Measurements from ENCODE around the gene NDC80. TPM values are rescaled to one million over a fixed set of nuclear protein-coding genes. Genes with fewer than 3 reads are reported as not detected.

The NDC80 gene
- total and polyA plus RNA-seq, 9 of the 15 experiments (the other 6 are each of a cell fraction or from before 2014, with no cell fraction given) = 65.2 to 97.9 (median 83.3) TPM

DNA sequence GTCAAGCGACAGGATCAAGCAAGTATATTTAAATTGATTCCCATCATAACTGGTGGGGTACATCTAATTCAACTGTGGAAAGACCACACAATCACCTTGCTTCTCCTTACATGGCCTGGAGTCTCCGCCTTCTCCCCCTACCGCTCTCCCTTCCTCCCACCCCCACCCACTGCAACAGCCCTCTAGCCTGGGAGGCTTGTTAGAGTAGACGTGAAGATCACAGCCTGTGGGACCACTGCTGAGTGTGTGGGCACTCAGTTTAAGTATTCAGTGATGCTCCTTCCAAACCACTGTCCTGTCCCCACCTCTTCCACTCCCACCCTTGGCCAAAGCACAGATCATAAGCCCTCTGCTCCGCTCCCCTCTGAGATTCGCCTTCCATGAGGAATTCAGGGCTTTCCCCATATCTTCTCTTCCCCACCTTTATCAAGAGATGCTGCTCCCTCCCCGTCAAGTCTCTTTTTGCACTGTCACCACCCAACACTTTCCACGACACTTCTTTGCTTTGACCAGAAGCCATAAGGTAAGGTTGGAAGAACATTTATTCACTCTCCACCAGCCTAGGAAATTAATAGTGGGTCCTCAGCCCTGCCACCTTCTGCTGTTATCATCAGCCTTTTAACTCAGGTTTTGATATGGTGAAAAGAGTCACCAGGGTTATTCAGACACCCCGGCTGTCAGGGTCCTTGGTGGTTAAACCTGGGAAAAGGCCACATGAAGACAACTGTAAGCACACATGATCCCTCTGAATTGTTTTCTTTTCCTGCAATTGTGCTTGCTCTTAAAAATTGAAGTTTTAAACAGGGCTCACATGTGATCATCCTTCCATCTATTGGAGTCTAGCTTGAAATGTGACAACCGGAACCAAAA is 1.8 kb upstream of the NDC80 start (continued):
- TF ChIP-seq, protein P1, sequence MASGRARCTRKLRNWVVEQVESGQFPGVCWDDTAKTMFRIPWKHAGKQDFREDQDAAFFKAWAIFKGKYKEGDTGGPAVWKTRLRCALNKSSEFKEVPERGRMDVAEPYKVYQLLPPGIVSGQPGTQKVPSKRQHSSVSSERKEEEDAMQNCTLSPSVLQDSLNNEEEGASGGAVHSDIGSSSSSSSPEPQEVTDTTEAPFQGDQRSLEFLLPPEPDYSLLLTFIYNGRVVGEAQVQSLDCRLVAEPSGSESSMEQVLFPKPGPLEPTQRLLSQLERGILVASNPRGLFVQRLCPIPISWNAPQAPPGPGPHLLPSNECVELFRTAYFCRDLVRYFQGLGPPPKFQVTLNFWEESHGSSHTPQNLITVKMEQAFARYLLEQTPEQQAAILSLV (tag; IDR thresholded peaks at IDR 0.05) = no peak
- TF ChIP-seq CBFA2T3 (IDR thresholded peaks at IDR 0.05) (peak; percentile 36; the same call in 1 of the 2 replicates), ZBTB17 (CRISPR knock-in tag; IDR thresholded peaks at IDR 0.05) (no peak), ZNF174 (CRISPR knock-in tag; IDR thresholded peaks at IDR 0.05) (no peak), ZBTB9 (CRISPR knock-in tag; IDR thresholded peaks at IDR 0.05) (no peak), ZNF263 (CRISPR knock-in tag; IDR thresholded peaks at IDR 0.05; ENCODE audit: borderline replicate concordance) (no peak), HCFC1 (IDR thresholded peaks at IDR 0.05; ENCODE audit: low read depth, low read length) (no peak), SIX5 (IDR thresholded peaks at IDR 0.05; ENCODE audit: borderline replicate concordance in 1 of 2, insufficient read depth in 1 of 2, low read depth in 1 of 2, low read length in 2 of 2) (no peak), HMGXB4 (CRISPR knock-in tag; IDR thresholded peaks at IDR 0.05) (no peak), ATF7 (IDR thresholded peaks at IDR 0.05) (0 out of 2 replicates have a peak, but pooled peaks have one; percentile 5), SREBF1 (IDR thresholded peaks at IDR 0.05; ENCODE audit: borderline replicate concordance, low read depth, low read length) (no peak), CBX2 (IDR thresholded peaks at IDR 0.05; ENCODE audit: insufficient read depth, low read length, poor library complexity, severe bottlenecking) (no peak), KAT8 (IDR thresholded peaks at IDR 0.05; ENCODE audit: low read depth) (no peak), ZNF764 (CRISPR knock-in tag; IDR thresholded peaks at IDR 0.05; ENCODE audit: low read depth) (no peak), MAZ (CRISPR knock-in tag; conservative IDR thresholded peaks at IDR 0.05 in 1 of 2, IDR thresholded peaks at IDR 0.05 in 1 of 2) (no peak), MCM7 (IDR thresholded peaks at IDR 0.05) (no peak), HNRNPUL1 (IDR thresholded peaks at IDR 0.05; ENCODE audit: low read length) (no peak), ZC3H4 (CRISPR knock-in tag; IDR thresholded peaks at IDR 0.05; ENCODE audit: borderline replicate concordance) (0 out of 2 replicates have a peak, but pooled peaks have one; percentile 27)
- TF ChIP-seq, protein P2, sequence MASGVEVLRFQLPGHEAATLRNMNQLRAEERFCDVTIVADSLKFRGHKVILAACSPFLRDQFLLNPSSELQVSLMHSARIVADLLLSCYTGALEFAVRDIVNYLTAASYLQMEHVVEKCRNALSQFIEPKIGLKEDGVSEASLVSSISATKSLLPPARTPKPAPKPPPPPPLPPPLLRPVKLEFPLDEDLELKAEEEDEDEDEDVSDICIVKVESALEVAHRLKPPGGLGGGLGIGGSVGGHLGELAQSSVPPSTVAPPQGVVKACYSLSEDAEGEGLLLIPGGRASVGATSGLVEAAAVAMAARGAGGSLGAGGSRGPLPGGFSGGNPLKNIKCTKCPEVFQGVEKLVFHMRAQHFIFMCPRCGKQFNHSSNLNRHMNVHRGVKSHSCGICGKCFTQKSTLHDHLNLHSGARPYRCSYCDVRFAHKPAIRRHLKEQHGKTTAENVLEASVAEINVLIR (CRISPR knock-in tag; IDR thresholded peaks at IDR 0.05) = no peak
- TF ChIP-seq, protein P3, sequence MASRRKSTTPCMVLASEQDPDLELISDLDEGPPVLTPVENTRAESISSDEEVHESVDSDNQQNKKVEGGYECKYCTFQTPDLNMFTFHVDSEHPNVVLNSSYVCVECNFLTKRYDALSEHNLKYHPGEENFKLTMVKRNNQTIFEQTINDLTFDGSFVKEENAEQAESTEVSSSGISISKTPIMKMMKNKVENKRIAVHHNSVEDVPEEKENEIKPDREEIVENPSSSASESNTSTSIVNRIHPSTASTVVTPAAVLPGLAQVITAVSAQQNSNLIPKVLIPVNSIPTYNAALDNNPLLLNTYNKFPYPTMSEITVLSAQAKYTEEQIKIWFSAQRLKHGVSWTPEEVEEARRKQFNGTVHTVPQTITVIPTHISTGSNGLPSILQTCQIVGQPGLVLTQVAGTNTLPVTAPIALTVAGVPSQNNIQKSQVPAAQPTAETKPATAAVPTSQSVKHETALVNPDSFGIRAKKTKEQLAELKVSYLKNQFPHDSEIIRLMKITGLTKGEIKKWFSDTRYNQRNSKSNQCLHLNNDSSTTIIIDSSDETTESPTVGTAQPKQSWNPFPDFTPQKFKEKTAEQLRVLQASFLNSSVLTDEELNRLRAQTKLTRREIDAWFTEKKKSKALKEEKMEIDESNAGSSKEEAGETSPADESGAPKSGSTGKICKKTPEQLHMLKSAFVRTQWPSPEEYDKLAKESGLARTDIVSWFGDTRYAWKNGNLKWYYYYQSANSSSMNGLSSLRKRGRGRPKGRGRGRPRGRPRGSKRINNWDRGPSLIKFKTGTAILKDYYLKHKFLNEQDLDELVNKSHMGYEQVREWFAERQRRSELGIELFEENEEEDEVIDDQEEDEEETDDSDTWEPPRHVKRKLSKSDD (conservative IDR thresholded peaks at IDR 0.05; ENCODE audit: low read length) = no peak

Data from K562 (cell line).